WTC11 (cell line): Measurements from ENCODE around the gene KRTAP5-2. TPM values are rescaled to one million over a fixed set of nuclear protein-coding genes. Genes with fewer than 3 reads are reported as not detected.
"Not testable (repeated sequence)": the region's sequence is repeated elsewhere in the genome, so short reads cannot be mapped to it uniquely, and the experiment has no call there.

Experiments
- ATAC-seq: fragments of 200-7000 bp; cut with Tn5 transposase; 2 replicates; pipeline ENCODE4 v1.10.0; 2021; ENCODE audit warnings: mild to moderate bottlenecking, moderate library complexity
- CTCF ChIA-PET: fragments of 300-600 bp; sonication (Branson Sonifier 250); formaldehyde crosslinking; loops from one replicate; lab custom pipeline; 2021; ENCODE audit warnings: antibody characterized with exemption; lab: Charles Lee
- POLR2A ChIA-PET: fragments of 350-600 bp; sonication (Branson Sonifier 250); formaldehyde crosslinking; loops from one replicate; lab custom pipeline; 2021; ENCODE audit warnings: antibody characterized with exemption; lab: Charles Lee
- DNase-seq: peaks from one replicate; pipeline ENCODE4 v3.0.0; 2021; ENCODE audit warnings: low spot score
- H3K27ac Mint-ChIP-seq: 2 replicates; pipeline ENCODE4 v1.8.0; 2021; ENCODE audit warnings: mixed read lengths
- H3K27me3 Mint-ChIP-seq: 2 replicates; pipeline ENCODE4 v1.8.0; 2021; ENCODE audit warnings: low read depth, mild to moderate bottlenecking, moderate library complexity, mixed read lengths
- H3K36me3 Mint-ChIP-seq: 2 replicates; pipeline ENCODE4 v1.8.0; 2021; ENCODE audit warnings: mixed read lengths
- H3K4me1 Mint-ChIP-seq: 2 replicates; pipeline ENCODE4 v1.8.0; 2022; ENCODE audit warnings: mixed read lengths
- H3K4me3 Mint-ChIP-seq: 2 replicates; pipeline ENCODE4 v1.8.0; 2021; ENCODE audit warnings: mild to moderate bottlenecking, moderate library complexity, mixed read lengths
- H3K9me3 Mint-ChIP-seq: 2 replicates; pipeline ENCODE4 v1.8.0; 2021; ENCODE audit warnings: mixed read lengths
- CBFB ChIP-seq: sonication (generic); formaldehyde crosslinking; IDR thresholded peaks from 2 replicates; pipeline ENCODE4 v1.8.1; 2022; ENCODE audit warnings: mild to moderate bottlenecking, low read depth, missing genetic modification reagents
- E2F4 ChIP-seq: sonication (generic); formaldehyde crosslinking; IDR thresholded peaks from 2 replicates; pipeline ENCODE4 v1.8.1; 2022; ENCODE audit warnings: low read depth, mild to moderate bottlenecking, moderate library complexity, missing genetic modification reagents, borderline replicate concordance
- ERG ChIP-seq: fragments of 250-450 bp; sonication (Bioruptor Pico); IDR thresholded peaks from 2 replicates; pipeline ENCODE4 v1.8.0; 2021; ENCODE audit warnings: mild to moderate bottlenecking
- ESRRA ChIP-seq: sonication (generic); formaldehyde crosslinking; IDR thresholded peaks from 2 replicates; pipeline ENCODE4 v1.8.1; 2022; ENCODE audit warnings: mild to moderate bottlenecking, missing genetic modification reagents, borderline replicate concordance
- FOXJ3 ChIP-seq: sonication (generic); formaldehyde crosslinking; IDR thresholded peaks from 2 replicates; pipeline ENCODE4 v1.9.0; 2021; ENCODE audit warnings: missing genetic modification reagents, mild to moderate bottlenecking, borderline replicate concordance
- FOXK1 ChIP-seq: sonication (generic); formaldehyde crosslinking; IDR thresholded peaks from 2 replicates; pipeline ENCODE4 v1.8.0; 2022; ENCODE audit warnings: mild to moderate bottlenecking, moderate library complexity, missing genetic modification reagents
- FOXP4 ChIP-seq: sonication (generic); formaldehyde crosslinking; IDR thresholded peaks from 2 replicates; pipeline ENCODE4 v1.8.0; 2022; ENCODE audit warnings: mild to moderate bottlenecking, missing genetic modification reagents
- GABPB1 ChIP-seq: sonication (generic); formaldehyde crosslinking; IDR thresholded peaks from 2 replicates; pipeline ENCODE4 v1.8.1; 2023; ENCODE audit warnings: mild to moderate bottlenecking, missing genetic modification reagents
- IRF2 ChIP-seq: sonication (generic); formaldehyde crosslinking; IDR thresholded peaks from 2 replicates; pipeline ENCODE4 v1.8.0; 2022; ENCODE audit warnings: low read depth, missing genetic modification reagents, borderline replicate concordance
- JAZF1 ChIP-seq: fragments of 250-450 bp; sonication (Bioruptor Pico); IDR thresholded peaks from 2 replicates; pipeline ENCODE4 v1.9.0; 2021; ENCODE audit warnings: moderate library complexity, mild to moderate bottlenecking, inconsistent platforms
- MXD4 ChIP-seq: fragments of 250-450 bp; sonication (Bioruptor Pico); IDR thresholded peaks from 2 replicates; pipeline ENCODE4 v1.8.0; 2021; ENCODE audit warnings: mild to moderate bottlenecking, moderate library complexity, borderline replicate concordance
- NFE2L1 ChIP-seq: sonication (generic); formaldehyde crosslinking; IDR thresholded peaks from 2 replicates; pipeline ENCODE4 v1.8.1; 2023; ENCODE audit warnings: missing genetic modification reagents
- SOX15 ChIP-seq: fragments of 250-450 bp; sonication (Bioruptor Pico); IDR thresholded peaks from 2 replicates; pipeline ENCODE4 v1.9.0; 2021; ENCODE audit warnings: mild to moderate bottlenecking
- SP1 ChIP-seq: sonication (generic); formaldehyde crosslinking; conservative IDR thresholded peaks from 2 replicates; pipeline ENCODE4 v1.8.1; 2022; ENCODE audit warnings: missing genetic modification reagents
- ZNF263 ChIP-seq: sonication (generic); formaldehyde crosslinking; IDR thresholded peaks from 2 replicates; pipeline ENCODE4 v1.8.1; 2022; ENCODE audit warnings: low read depth, mild to moderate bottlenecking, moderate library complexity, missing genetic modification reagents
- ZNF512 ChIP-seq: sonication (generic); formaldehyde crosslinking; IDR thresholded peaks from 2 replicates; pipeline ENCODE4 v1.8.1; 2022; ENCODE audit warnings: missing genetic modification reagents, borderline replicate concordance
- ZNF532 ChIP-seq: fragments of 250-450 bp; sonication (Bioruptor Pico); IDR thresholded peaks from 2 replicates; pipeline ENCODE4 v1.9.0; 2021; ENCODE audit warnings: mild to moderate bottlenecking, borderline replicate concordance
- ZNF671 ChIP-seq: fragments of 250-450 bp; sonication (Bioruptor Pico); IDR thresholded peaks from 2 replicates; pipeline ENCODE4 v1.8.0; 2021; ENCODE audit warnings: mild to moderate bottlenecking
- ZSCAN18 ChIP-seq: fragments of 250-450 bp; sonication (Bioruptor Pico); IDR thresholded peaks from 2 replicates; pipeline ENCODE4 v2.1.2; 2022; ENCODE audit warnings: mild to moderate bottlenecking, moderate library complexity
- total RNA-seq: library from RNA; stranded (reverse); gene quantifications from 3 replicates; pipeline ENCODE4 v1.2.3, GENCODE V29; 2021

Gene KRTAP5-2
- total RNA-seq, 1 experiment from 2014 or later, result not detected

GRCh38 chr11:1589996-1590395 lies 8.1 kb downstream of the KRTAP5-2 start:
- ChIA-PET CTCF (interaction anchor here (1.3 kb wide), 1 partner anchor 43 kb away, joined by 3 read pairs; no protein-coding TSS in a partner anchor), POLR2A (no interaction called here)
- H3K9me3 Mint-ChIP-seq, result no peaks in the 10 kb centered on the region
- no peak for TF ChIP-seq MXD4 (CRISPR knock-in tag)
- TF ChIP-seq CBFB (CRISPR knock-in tag), result no peak
- no peak for TF ChIP-seq ZNF532 (CRISPR knock-in tag)
- TF ChIP-seq FOXJ3 (CRISPR knock-in tag), result no peak
- TF ChIP-seq ZNF512 (CRISPR knock-in tag), result no peak
- no peak for TF ChIP-seq ESRRA (CRISPR knock-in tag)
- TF ChIP-seq ERG (CRISPR knock-in tag), result no peak
- no peak for TF ChIP-seq JAZF1
- TF ChIP-seq SOX15 (CRISPR knock-in tag), result no peak
- TF ChIP-seq NFE2L1 (CRISPR knock-in tag), result no peak
- TF ChIP-seq IRF2 (CRISPR knock-in tag), result no peak
- TF ChIP-seq FOXK1, result no peak
- H3K27ac Mint-ChIP-seq, result no peak overlapping the region
- H3K4me1 Mint-ChIP-seq, result peaks cover 4% of the 10 kb centered on the region
- H3K27me3 Mint-ChIP-seq, result peaks cover 40% of the 10 kb centered on the region
- no peaks in the 10 kb centered on the region for H3K36me3 Mint-ChIP-seq
- DNase-seq (no peak), ATAC-seq (no peak)
- no peak overlapping the region for H3K4me3 Mint-ChIP-seq

- ATAC-seq, H3K9me3 Mint-ChIP-seq, H3K4me1 Mint-ChIP-seq, H3K27ac Mint-ChIP-seq, H3K4me3 Mint-ChIP-seq, DNase-seq, POLR2A ChIA-PET, H3K36me3 Mint-ChIP-seq: not testable (repeated sequence)
- CTCF ChIA-PET, result interaction anchor here (0.6 to 2.3 kb wide), 6 partner anchors 15 to 261 kb away, joined by 3 to 14 read pairs (median 4); no protein-coding TSS in a partner anchor
- TF ChIP-seq GABPB1 (CRISPR knock-in tag), result 0 out of 2 replicates have a peak, but pooled peaks have one; percentile 19
- peaks cover 37% of the 10 kb centered on the region for H3K27me3 Mint-ChIP-seq
Measured at GRCh38 chr11:1589191-1589963, 8.7 kb downstream of the KRTAP5-2 start.

GRCh38 chr11:1586699-1587098 lies 11.4 kb downstream of the KRTAP5-2 start:
- Mint-ChIP-seq H3K27me3 (peaks cover 30% of the 10 kb centered on the region), H3K9me3 (no peaks in the 10 kb centered on the region), H3K4me3 (no peak overlapping the region), H3K36me3 (no peaks in the 10 kb centered on the region), H3K4me1 (peaks cover 4% of the 10 kb centered on the region), H3K27ac (no peak overlapping the region)
- ATAC-seq, result no peak
- CTCF ChIA-PET, result interaction anchor here (0.9 to 1.1 kb wide), 2 partner anchors 9 to 164 kb away, joined by 3 to 8 read pairs; partner anchors contain the start of gene IFITM10
- no peak for DNase-seq
- POLR2A ChIA-PET, result no interaction called here
- no peak for TF ChIP-seq ZNF263
- no peak for TF ChIP-seq ZNF671 (CRISPR knock-in tag)
- TF ChIP-seq ZSCAN18, result no peak
- TF ChIP-seq FOXP4 (CRISPR knock-in tag), result no peak
- no peak for TF ChIP-seq E2F4 (CRISPR knock-in tag)
- no peak for TF ChIP-seq SP1 (CRISPR knock-in tag)
- no peak for TF ChIP-seq ESRRA (CRISPR knock-in tag)
